Central memory CD8-positive, alpha-beta T cell (primary cell): Measurements from ENCODE around the gene CDC42BPG.
A peak's percentile ranks its signal among the peaks of the same experiment; 100 is the strongest.

Experiments used
- ATAC-seq: fragments of 150-1000 bp; cut with Tn5 transposase; replicated peaks from 2 replicates; pipeline ENCODE4 v1.10.0; 2022; ENCODE audit warnings: mild to moderate bottlenecking, moderate FRiP score, moderate number of reproducible peaks; ENCODE audit not compliant: poor library complexity, severe bottlenecking; ENCODE audit errors: extremely low read depth
- DNase-seq, 2 donors: peaks; one replicate each; pipeline ENCODE4 v3.0.0; 2021; ENCODE audit warnings: low spot score in 2 of 2
- H3K27ac Mint-ChIP-seq: one replicate; pipeline ENCODE4 v1.8.0; 2022; ENCODE audit warnings: low read depth, mild to moderate bottlenecking, moderate library complexity, mixed read lengths
- H3K27me3 Mint-ChIP-seq: one replicate; pipeline ENCODE4 v1.8.0; 2022; ENCODE audit warnings: mixed read lengths
- H3K36me3 Mint-ChIP-seq: one replicate; pipeline ENCODE4 v1.8.0; 2022; ENCODE audit warnings: mild to moderate bottlenecking, moderate library complexity, mixed read lengths; ENCODE audit not compliant: insufficient read depth
- H3K4me1 Mint-ChIP-seq: one replicate; pipeline ENCODE4 v1.8.0; 2022; ENCODE audit warnings: mixed read lengths
- H3K4me3 Mint-ChIP-seq: one replicate; pipeline ENCODE4 v1.8.0; 2022; ENCODE audit warnings: mild to moderate bottlenecking, moderate library complexity, mixed read lengths
- H3K9me3 Mint-ChIP-seq: one replicate; pipeline ENCODE4 v1.8.0; 2022; ENCODE audit warnings: mixed read lengths

CDC42BPG gene

GRCh38 chr11:64876229-64876750 lies 31.8 kb upstream of the CDC42BPG start:
- H3K4me3 Mint-ChIP-seq, result peak overlapping the region; percentile 96
- H3K36me3 Mint-ChIP-seq, result peaks cover 70% of the 10 kb centered on the region
- H3K9me3 Mint-ChIP-seq, result no peaks in the 10 kb centered on the region
- DNase-seq, result no peak
- peak overlapping the region; percentile 91 for H3K27ac Mint-ChIP-seq
- H3K4me1 Mint-ChIP-seq, result peaks cover 79% of the 10 kb centered on the region
- no peak for ATAC-seq
- H3K27me3 Mint-ChIP-seq, result no peaks in the 10 kb centered on the region

DNA sequence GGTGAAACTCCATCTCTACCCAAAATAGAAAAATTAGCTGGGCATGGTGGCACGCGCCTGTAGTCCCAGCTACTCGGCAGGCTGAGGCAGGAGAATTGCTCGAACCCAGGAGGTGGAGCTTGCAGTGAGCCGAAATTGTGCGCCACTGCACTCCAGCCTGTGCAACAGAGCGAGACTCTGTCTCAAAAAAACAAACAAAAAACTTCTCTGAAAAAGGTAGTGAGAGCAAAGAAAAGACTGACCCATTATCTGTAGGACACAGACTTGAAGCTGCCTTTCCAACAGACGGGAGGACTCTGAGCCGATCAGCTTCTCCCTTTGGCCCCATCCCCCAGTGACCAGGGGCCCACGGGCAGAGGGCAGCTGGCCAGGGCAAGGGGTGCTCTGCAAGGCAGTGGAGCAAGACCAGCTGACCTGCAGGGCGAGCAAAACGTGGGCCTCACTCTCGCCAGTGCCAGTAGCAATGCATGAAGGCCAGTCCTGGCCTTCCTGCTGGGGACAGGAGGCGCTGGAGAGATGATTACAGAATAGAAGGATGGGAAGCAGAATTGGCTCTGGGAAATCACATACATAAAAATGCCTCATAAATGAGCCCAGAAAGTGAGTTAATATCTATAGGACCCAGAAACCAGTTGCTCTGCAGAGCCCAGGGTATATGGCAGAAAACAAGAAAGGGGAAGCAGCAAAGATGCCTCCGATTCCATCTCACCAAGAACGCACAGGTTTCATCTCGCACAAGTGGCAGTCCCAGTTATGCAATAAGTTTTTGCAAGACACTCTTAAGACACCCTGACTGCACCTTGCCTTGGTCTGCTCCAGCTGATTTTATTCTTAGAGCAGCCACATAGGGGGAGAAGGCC lies 31.1 kb upstream of the CDC42BPG start:
- H3K4me1 Mint-ChIP-seq, result peaks cover 79% of the 10 kb centered on the region
- H3K36me3 Mint-ChIP-seq, result peaks cover 74% of the 10 kb centered on the region
- no peak for DNase-seq
- ATAC-seq, result no peak
- H3K4me3 Mint-ChIP-seq, result peak overlapping the region; percentile 96
- H3K9me3 Mint-ChIP-seq, result no peaks in the 10 kb centered on the region
- no peaks in the 10 kb centered on the region for H3K27me3 Mint-ChIP-seq
- peak overlapping the region; percentile 91 for H3K27ac Mint-ChIP-seq

- DNase-seq, result peak in 1 of 2 donors; percentile 61
- Mint-ChIP-seq H3K4me3 (peak overlapping the region; percentile 96), H3K27ac (peak overlapping the region; percentile 91), H3K36me3 (peaks cover 75% of the 10 kb centered on the region), H3K4me1 (peaks cover 78% of the 10 kb centered on the region), H3K9me3 (no peaks in the 10 kb centered on the region), H3K27me3 (no peaks in the 10 kb centered on the region)
- peak; percentile 24 for ATAC-seq
These were observed 30.1 kb upstream of the CDC42BPG start for GRCh38 chr11:64874308-64875240.

DNA sequence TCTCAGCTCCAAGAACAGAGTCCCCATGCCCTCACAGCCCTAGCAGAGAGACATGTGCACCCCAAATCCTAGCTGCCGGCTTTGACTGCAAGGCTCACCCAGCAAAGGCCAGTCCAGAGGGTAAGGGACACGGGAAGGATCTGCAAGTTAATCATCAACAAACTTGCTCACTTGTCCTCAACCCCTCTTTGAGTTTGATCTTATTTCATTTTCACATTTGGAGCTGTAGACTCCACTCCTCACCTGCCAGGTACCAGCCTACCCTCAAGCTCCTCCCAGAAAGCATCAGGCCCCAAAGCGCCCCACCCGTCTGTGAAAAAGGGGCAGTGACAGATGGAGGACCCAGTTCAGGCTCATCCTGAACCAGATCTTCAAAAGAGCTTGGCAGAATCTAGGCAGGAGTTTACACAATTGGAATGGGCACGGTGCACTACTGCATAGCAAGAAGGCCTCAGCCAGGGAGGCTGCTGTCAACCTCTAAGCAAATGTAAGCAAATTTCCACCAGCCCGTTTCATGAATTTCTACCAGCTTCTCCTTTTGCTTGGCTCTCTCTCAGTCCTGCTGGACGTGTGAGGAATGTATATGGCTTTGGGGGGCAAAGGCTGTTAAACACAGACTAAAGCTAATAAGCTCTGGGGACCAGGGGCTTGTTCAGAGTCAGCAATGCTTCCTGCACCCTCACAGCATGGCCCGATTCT lies 28.5 kb upstream of the CDC42BPG start:
- peak overlapping the region; percentile 80 for H3K4me3 Mint-ChIP-seq
- ATAC-seq, result no peak
- H3K27me3 Mint-ChIP-seq, result no peaks in the 10 kb centered on the region
- no peaks in the 10 kb centered on the region for H3K9me3 Mint-ChIP-seq
- no peak for DNase-seq
- peaks cover 85% of the 10 kb centered on the region for H3K4me1 Mint-ChIP-seq
- peak overlapping the region; percentile 29 for H3K27ac Mint-ChIP-seq
- peaks cover 74% of the 10 kb centered on the region for H3K36me3 Mint-ChIP-seq

- Mint-ChIP-seq H3K27me3 (no peaks in the 10 kb centered on the region), H3K27ac (peak overlapping the region; percentile 93), H3K9me3 (no peaks in the 10 kb centered on the region), H3K36me3 (peaks cover 66% of the 10 kb centered on the region), H3K4me3 (peak overlapping the region; percentile 80), H3K4me1 (peaks cover 76% of the 10 kb centered on the region)
- no peak for DNase-seq
- ATAC-seq, result no peak
These were observed 27.0 kb upstream of the CDC42BPG start for GRCh38 chr11:64871492-64871891.

- peaks cover 67% of the 10 kb centered on the region for H3K36me3 Mint-ChIP-seq
- DNase-seq (no peak), ATAC-seq (no peak)
- H3K4me3 Mint-ChIP-seq, result peak overlapping the region; percentile 80
- H3K4me1 Mint-ChIP-seq, result peaks cover 76% of the 10 kb centered on the region
- H3K27ac Mint-ChIP-seq, result peak overlapping the region; percentile 93
- H3K9me3 Mint-ChIP-seq, result no peaks in the 10 kb centered on the region
- no peaks in the 10 kb centered on the region for H3K27me3 Mint-ChIP-seq
These were observed 26.5 kb upstream of the CDC42BPG start for GRCh38 chr11:64870893-64871466.

- H3K36me3 Mint-ChIP-seq, result peaks cover 67% of the 10 kb centered on the region
- H3K4me3 Mint-ChIP-seq, result peak overlapping the region; percentile 80
- no peak for ATAC-seq
- H3K9me3 Mint-ChIP-seq, result no peaks in the 10 kb centered on the region
- no peaks in the 10 kb centered on the region for H3K27me3 Mint-ChIP-seq
- DNase-seq, result no peak
- H3K4me1 Mint-ChIP-seq, result peaks cover 76% of the 10 kb centered on the region
- H3K27ac Mint-ChIP-seq, result peak overlapping the region; percentile 93
These were observed 25.9 kb upstream of the CDC42BPG start for GRCh38 chr11:64870176-64870892.

GRCh38 chr11:64869571-64870175 lies 25.2 kb upstream of the CDC42BPG start:
- Mint-ChIP-seq H3K9me3 (no peaks in the 10 kb centered on the region), H3K27ac (peak overlapping the region; percentile 93), H3K4me1 (peaks cover 76% of the 10 kb centered on the region), H3K4me3 (peak overlapping the region; percentile 80), H3K36me3 (peaks cover 62% of the 10 kb centered on the region), H3K27me3 (no peaks in the 10 kb centered on the region)
- no peak for DNase-seq
- peak; percentile 16 for ATAC-seq

DNA sequence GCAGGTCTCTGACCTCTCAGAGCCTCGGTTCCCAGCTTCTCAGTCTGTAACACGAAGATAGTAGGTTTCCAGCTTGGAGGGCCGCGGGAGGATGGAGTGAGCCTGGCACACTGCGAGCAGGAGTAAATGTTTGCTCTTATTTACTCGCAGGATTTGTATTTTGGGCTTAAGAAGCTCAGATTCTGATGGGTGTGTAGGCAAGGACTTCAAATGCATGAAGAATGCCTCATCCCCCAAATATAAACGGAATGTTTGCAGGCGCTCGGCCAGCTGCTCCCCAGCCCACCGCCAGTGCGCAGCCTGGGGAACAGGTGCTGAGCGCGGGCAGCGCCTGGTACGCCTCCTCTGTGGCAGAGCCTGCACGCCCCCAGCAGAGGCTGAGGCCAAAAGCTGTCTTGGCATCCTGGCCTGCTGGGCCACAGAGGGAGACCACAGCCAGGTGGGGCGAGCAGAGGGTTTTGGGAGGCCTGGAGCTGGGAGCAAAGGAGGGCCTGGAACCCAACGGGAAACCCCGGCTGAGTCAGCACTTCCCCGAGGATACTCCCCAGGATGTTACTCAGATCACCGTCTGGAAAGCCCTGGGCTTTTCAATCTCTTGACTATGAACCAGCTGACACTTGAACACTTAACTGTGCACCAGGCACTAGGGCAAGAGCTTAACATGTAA lies 24.6 kb upstream of the CDC42BPG start:
- H3K27ac Mint-ChIP-seq, result peak overlapping the region; percentile 93
- H3K36me3 Mint-ChIP-seq, result peaks cover 56% of the 10 kb centered on the region
- DNase-seq (no peak), ATAC-seq (no peak)
- H3K4me3 Mint-ChIP-seq, result peak overlapping the region; percentile 80
- no peaks in the 10 kb centered on the region for H3K27me3 Mint-ChIP-seq
- peaks cover 76% of the 10 kb centered on the region for H3K4me1 Mint-ChIP-seq
- H3K9me3 Mint-ChIP-seq, result no peaks in the 10 kb centered on the region

- H3K36me3 Mint-ChIP-seq, result peaks cover 51% of the 10 kb centered on the region
- no peak for ATAC-seq
- peak overlapping the region; percentile 80 for H3K4me3 Mint-ChIP-seq
- H3K27ac Mint-ChIP-seq, result peak overlapping the region; percentile 93
- H3K27me3 Mint-ChIP-seq, result no peaks in the 10 kb centered on the region
- DNase-seq, result no peak
- peaks cover 78% of the 10 kb centered on the region for H3K4me1 Mint-ChIP-seq
- H3K9me3 Mint-ChIP-seq, result no peaks in the 10 kb centered on the region
These were observed 23.5 kb upstream of the CDC42BPG start for GRCh38 chr11:64867748-64868462.
